ENCODE results near the gene TP73.

Gene TP73

DNA sequence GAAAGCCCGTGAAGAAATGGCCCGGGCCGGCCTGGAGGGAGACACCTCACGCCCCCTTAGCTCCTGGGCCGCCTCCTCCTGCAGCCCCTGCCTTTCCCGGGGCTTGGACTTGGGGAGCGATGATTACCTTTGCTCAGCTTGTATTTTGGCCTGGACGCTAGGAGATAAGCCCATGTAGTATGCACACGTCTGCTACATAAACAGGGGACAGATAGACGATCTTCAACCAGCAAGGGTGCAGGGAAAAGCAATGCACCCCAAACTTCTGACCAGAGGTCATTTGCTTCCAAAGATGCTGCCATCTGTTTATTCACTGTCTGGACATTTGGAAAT lies 936 bp downstream of the TP73 start:
- DNase-seq (ENCODE audit: low spot score), result no peak

DNA sequence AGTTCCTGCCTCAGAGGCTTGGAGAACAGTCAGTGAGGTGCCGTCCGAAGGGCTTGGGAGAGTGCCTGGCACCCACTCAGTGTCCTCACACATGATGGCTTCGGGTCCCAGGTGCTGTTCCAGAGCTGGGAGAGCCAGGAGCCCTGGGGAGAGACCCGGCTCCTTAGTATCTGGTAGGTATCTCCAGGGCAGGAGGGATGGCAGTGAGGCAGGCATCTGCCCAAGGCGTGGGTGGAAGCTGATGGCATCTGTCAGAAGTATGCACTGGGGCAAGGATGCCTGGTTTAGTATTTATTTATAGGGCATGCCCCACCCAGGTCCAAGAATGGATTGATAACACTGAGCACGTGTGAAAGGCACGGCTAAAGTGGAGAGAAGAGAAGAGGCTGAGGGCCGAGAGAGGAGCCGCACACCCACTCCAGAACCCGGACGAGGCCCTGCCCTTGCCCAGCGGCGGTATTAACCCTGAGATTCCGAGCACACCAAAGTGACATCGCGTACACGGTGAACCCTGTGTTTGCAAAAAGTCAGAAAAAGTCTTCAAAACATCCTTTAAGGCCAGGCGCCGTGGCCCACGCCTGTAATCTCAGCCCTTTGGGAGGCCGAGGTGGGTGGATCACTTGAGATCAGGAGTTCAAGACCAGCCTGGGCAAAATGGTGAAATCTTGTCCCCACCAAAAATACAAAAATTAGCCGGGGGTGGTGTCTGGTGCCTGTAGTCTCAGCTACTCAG lies 2.4 kb downstream of the TP73 start:
- no peak for DNase-seq (ENCODE audit: low spot score)

DNA sequence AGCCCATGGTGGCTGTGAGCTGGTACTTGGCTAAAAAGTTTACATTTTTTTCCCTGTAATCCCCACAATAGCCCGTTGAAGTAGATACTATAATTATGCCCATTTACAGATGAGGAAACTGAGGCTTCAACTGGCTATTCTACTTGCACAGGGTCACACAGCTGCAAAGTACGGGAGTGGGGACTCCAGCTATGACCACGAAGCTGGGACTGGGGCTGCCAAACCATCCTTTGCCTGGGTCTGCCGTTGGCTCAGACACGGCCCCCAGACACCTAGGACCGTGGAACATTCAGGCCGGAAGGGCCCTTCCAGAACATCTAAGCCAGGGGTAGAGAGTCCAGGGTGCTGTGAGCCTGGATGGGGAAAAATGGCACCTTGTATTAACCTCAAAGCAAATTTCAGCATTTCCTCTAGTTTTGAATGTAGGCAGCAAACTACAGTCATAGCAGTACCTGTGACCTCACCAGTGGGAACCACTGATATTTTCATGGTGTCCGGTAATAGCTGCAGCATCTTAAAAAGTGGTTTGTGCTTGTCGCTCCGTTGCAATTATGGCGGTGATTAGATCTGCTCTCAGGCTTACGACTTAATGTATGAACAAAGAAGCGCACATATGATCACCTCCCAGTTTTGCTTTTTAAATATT lies 4.3 kb downstream of the TP73 start:
- peak; percentile 51 for DNase-seq (ENCODE audit: low spot score)

DNA sequence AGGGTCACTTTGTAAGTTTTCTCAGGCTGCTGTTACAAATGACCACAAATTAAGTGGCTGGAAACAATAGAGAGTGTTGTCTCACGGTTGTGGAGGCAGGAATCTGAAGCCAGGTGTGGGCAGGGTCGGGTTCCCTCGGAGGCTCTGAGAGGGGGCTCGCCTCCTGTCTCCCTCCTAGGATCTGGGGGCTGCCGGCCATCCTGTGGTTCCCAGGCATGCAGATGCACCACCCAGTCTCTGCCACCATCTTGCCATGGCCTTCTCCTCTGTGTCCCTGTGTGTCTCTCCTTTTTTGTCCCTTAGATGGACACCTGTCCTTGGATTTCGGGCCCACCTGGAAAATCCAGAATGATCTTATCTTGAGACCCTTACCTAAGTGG lies 4.8 kb downstream of the TP73 start:
- no peak for DNase-seq (ENCODE audit: low spot score)

DNA sequence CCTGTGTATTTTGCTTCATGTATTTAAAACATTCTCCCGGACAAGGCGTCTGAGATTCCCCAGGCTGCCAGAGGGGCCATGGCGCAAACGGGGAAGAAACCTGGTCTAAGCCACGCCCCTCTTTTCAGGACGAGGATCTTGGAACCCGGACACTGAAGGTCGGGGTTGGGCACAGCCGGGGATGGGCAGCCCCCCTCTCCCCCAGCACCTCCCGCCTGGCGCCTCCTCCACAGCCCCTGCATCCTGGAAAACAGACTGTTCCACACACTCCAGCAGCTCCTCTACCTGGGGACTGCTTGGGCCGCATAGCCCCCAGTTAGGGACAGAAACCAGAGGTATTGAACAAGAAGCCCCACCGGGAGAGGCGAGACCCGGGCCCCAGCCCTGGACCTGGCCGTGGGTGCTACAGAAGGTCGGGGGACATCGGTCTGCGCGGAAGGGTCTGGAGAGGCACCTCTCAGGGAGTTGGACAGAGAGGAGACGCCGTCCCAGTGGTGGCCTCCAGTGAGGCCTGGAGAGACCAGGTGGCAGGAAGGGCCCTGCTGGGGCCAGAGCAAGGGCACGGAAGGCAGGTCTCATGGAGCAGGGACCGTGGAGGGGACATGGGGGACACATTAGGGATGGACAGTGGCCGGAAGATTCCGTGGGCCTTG lies 5.4 kb downstream of the TP73 start:
- DNase-seq (ENCODE audit: low spot score), result no peak

DNA sequence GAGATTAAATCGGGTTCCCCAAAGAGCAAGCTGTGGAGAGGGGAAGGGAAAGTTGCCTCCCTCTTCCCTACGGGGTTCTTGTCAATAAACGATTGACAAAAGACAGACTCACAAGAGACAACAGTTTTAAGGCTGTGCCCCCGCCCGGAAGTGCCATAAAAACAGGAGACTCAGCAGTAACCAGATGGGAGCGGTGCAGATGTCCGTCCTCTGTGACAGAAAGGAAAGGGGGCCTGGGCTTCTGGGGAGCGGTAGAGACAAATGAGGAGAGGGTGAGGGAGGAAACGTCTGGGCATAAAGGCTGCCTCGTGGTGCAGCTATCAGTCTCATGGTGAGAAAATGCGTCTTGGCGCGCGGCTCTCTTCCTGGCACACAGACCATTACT lies 5.9 kb downstream of the TP73 start:
- DNase-seq (ENCODE audit: low spot score), result no peak

DNA sequence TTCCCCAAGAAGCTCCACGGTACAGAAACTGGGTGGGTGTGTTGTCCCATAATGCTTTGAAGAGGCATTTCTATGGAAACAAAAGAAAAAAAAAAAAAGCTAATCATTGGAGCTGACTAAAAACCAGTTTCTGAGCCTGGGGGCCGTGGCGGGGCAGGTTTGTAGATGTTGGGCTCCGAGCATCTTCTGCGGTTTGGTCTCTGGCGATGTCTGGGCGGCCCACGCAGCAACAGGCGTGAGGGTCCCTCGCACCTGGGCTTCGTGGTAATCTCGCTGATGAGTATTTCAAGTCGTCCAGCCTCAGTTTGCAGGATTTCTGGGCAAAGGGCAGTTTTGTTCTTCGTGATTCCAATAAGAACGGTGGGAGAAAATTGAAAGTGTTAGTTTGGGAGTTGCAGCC lies 6.8 kb downstream of the TP73 start:
- no peak for DNase-seq (ENCODE audit: low spot score)

DNA sequence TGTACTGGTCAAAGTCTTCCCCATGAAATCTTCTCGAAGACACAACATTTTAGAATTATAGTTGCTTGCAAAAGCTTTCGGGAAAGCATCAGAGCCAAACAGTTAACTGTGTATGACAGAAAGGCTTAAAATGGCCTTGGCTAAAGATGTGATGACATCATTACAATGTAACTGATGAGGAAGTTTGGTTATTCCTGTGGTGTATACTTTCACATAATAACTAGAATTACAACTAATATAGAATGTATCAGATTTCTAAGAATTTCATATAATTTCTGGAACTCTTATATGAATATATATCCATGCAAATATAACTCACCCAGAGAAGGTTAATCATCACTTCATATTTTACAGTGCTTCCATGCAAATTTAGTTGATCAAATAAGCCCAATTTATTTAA lies 8.4 kb downstream of the TP73 start:
- no peak for DNase-seq (ENCODE audit: low spot score)

DNA sequence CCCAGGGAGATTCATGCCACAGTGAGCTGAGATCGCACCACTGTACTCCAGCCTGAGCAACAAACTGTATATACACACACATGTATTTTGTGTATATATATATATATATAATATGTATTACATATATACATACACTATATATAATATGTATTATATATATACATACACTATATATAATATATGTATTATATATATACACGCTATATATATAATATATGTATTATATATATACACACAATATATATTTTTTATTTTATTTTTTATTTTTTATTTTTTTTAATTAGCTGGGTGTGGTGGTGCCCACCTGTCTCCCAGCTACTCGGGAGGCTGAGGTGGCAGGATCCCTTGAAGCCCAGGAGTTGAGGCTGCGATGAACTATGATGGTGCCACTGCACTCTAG lies 9.3 kb downstream of the TP73 start:
- no peak for DNase-seq (ENCODE audit: low spot score)

DNA sequence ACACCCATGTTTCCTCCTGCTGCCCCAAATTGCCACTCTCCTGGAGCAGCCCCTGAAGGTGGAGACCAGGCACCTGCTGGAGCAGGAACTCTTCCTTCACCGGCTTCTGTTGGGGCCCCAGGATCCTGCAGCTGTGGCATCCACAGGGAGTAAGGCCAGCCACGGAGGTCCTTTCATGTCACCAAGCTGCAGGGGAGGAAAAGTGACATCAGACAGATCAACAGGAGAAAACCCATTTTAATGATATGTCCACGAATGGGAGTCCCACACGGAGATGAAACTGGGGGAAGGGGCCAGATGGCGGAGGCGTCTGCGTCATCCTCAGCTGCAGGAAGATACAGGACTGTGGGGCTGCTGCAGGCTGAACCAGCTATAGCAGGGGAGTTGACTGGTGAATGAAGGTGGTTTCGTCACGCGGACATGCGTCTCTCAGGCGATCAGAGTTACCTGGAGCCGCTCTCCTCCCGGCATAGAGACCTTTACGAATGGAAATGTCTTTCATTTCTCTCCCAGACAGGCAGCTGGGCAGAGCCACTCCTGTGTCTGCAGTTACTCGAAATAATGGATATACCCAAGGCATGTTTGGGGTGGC lies 9.9 kb downstream of the TP73 start:
- DNase-seq (ENCODE audit: low spot score), result no peak

DNA sequence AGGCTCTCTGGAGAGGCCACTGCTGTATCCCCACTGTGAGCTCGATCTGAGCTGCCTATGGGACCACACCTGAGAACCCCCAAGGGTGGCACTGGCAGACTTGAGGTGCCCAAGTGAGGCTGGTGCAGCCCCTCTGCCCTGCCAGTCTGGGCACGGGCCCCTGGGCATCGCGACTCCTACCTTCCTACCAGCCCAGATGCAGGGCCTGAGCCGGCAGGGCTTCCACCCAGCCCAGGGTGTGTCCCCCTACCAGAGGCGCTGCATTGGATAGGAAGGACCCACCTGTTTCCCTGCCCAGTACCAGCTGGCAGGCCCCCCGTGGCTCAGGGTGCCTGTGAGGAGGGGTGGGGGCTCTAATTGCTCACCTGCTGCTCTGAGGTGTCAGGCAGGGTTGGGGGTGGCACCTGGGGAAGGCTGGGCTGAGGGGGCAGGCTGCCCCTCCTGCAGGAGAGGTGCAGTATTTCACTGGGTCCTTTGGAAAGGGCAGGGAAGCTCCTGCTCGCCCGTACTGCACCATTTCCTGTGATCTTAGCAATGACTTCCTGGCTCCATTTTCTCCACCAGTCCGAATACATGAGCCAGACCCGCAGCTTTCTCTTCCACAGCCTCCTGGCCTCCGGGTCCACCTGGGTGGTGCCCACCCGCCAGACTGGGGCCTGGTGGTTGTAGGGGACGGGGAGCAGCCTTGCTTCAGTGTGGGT lies 11.8 kb downstream of the TP73 start:
- DNase-seq (ENCODE audit: low spot score), result peak; percentile 22

DNA sequence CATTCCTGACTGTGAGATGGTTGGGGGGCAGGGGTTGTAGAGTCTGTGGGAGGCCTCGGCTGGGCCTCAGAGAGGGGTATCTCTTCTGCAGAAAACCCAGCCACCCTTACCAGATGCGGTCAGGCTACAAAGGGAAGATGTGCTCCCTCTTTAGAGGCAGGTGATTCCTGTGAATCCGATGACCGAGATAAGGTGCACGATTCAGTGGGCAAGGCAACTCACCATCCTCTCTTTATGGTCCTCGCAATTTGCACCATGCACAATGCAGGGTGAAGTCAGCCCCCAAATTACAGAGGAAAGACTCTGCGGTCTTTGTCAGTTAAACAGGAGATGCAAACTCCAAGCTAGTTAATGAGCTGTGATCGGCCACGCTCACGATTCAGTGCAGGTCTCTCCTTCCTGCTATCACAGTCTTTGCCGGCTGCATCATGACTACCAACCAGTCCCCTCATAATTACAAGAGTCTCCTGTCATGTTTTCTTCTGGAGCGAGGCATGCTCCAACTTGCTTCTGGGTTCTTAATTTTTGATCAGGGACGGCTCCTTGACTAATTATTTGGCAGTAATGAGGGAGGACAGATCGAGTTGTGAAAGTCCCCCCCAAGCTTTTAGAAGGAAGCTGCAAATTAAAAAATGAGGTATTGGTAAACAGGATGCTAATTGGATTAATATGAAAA lies 12.5 kb downstream of the TP73 start:
- peak; percentile 38 for DNase-seq (ENCODE audit: low spot score)

DNA sequence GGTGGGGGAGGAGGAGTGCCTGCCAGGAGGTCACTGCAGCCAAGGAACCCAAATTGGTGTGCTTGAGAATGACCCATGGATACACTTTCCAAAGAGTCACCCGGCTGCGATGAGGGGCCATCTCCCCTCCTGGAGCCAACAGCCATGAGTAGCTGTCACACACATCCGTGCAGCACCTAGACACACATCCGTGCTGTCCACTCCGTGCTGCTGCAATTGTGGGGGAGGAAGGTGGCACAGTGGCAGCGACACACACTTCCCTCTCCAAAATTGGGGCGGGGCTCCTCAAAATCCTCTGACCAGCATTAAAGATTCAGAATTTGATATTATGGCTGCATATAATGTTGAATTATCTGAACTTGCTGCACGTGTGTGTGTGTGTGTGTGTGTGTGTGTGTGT lies 15.8 kb downstream of the TP73 start:
- DNase-seq (ENCODE audit: low spot score), result no peak

DNA sequence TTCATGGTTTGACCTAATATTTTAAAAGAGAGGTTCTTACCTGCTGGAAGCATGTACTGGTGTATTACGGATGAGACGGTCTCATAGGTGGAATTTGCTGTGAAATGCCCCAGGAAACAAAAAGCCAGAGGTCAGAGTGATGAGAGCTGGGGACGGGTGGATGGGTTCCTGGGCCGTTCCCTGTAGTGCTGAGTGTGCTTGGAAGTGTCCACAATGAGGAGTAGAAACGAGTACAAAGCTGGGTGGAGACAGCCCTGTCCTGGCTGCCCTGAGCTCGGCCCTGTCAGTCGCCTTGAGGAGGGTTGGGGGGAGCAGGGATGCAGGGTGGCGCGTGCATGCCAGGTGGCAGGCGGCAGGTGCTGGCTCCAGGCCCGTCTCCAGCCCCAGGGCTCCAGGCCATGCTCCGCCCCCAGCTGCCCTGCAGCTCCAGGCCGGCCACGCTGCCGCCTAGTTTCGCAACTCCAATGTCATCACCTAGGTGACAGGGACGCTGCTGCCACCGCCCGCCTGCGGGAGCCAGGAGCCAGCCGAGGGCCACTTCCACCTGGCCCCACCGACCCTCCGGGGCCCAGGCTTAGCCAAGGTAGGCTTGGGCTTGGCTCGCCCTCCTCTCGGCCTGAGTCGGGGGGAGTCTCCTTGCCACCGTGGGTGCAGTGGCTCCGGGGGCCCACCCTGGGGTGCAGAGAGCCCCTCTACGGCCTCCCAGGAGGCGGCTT lies 16.4 kb downstream of the TP73 start:
- DNase-seq (ENCODE audit: low spot score), result no peak

DNA sequence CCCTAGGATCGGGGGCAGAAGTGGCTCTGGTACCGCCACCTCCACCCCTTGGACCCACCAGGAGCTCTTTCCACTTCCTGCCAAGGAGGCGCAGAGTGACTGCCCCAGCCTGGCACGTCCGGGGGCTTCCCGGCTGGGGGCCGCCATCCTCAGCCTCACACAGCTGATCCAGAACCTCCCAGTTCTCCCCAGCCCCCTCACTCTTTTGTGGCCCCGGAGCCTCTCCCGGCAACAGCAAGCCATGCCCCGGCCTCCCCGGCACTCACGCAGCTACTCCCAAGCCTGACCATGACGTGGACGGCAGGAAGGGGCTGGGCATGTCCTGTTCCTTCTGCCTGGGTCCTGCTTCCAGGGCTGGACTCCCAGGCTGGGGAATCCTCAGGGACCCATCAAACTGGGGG lies 17.1 kb downstream of the TP73 start:
- no peak for DNase-seq (ENCODE audit: low spot score)

DNA sequence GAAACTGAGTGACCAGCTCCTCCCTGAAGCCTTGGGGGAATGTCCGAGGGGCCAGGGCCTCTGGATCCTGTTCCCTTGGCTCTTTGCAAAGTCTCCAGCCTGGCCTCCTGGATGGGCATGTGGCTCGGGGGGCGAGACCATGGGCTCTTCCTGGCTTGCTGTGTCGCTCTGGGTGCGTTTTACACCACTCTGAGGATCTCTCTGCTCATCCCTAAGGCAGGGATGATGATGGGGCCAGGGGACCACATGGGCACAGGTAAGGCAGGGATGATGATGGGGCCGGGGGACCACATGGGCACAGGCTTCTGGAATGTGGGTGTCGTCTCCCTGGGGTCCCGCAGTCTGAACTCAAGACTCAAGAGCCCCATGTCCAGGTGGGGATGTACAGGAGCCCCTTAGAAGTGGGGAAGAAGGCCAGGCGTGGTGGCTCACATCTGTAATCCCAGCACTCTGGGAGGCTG lies 17.7 kb downstream of the TP73 start:
- no peak for DNase-seq (ENCODE audit: low spot score)

DNA sequence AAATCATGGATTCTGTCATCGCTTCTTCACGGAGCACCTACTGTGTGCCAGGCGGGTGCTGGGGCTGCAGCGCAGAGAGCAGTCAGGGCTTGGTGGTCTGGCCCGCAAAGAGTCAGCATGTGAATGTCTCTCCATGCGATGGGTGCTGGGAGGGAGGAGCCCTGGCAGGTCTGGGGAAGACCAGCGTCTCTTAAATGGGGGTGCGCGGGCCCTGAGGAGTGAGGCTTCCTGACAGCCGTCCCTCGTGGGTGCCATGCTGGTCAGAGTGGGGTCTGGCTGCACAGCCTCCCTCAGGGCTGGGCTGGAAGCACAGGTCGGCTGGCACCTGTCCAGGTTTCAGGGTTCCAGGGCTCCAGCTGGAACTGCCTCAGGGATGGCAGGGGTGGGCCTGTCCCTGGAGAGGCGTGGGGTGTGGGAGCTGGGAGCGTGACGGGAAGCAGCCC lies 18.5 kb downstream of the TP73 start:
- DNase-seq (ENCODE audit: low spot score), result no peak

DNA sequence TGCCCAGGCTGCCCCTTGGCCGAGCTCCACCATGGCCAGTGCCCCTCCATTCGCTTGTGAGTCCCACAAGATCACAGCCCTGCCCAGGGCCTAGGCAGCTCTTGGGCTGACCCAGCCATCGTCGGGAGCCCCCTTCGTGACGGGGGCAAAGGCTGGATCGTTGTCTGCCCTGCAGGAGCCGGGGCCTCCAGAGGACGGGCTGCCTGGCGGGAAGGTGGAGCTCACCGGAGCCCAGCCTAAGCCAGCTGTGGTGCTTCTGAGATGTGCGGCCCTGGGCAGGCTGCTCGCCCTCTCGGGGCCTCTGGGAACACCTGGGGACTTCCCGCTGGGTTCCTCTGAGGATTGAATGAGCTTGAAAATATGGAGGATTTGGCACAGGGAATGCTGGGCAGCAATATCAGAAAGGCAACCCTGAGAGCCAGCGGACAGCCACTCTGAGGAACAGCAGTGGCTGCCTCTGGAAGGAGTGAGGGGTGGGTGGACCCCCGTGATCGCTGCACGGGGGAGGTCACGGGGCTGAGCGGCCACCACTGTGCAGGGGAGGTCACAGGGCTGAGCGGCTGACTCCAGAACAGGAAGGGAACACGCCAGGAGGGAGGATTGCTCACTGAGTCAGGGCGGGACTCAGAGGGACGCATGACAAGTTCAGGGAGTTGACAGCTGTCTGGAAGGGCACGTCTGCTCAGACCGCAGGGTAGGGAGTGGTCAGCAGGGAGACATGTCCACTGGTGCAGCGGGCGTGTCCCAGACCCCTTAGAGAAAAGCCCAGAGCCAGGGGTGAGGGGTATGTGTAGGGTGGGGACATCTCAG lies 19.3 kb downstream of the TP73 start:
- DNase-seq (ENCODE audit: low spot score), result no peak

DNA sequence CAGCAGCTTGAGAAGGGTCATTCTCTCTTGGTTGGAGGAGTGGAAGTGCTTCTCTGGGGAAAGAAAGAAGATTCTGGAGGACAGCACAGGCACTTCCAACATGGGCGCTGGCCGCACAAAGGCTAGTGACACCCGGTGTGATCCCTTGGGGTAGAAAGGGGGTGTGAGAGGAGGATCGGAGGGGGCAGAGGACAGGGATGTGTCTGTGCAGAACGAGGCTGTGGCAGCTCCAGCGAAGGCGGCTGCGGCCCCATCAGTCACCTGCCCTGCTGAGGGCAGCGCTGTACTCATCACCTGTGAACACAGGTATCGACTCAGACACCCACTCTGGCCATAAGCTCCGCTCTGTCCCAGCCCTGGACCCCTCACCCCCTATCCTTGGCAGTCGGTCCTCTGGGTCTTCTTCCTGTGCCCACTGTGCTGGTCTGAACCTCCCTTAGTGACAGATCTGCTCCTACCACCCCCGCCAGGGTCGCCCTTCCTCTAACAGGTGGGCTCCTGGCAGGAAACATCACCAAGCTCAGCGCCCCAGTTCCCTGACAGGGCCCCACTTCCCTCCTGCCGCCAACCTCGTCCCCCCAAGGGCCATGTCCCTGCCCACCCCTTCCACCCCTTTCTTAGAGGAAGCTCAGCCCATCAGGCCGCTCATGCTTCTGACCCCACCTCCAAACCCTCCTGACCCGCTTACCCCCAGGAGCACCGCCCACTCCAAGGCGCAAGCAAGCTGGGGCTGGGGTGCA lies 20.1 kb downstream of the TP73 start:
- no peak for DNase-seq (ENCODE audit: low spot score)

DNA sequence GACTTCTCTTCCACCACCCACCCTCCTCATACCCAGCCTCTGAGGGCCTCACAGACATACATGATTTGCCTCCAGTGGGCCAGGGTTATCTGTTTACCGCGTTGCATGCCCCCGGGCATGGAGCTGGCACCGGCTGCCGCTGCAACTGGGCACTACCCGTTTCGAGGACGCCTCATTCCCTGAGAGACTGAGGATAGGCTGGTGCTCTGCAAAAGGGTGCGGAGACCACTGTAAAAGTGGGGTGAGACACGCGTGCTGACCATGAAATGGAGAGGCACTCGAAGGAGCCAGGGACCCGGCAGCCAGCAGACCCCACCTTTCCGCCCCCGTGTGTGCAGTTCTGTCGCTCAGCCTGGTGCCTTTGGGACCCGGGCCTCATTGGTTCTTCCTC lies 20.6 kb downstream of the TP73 start:
- no peak for DNase-seq (ENCODE audit: low spot score)
